ACC112 (cell line): ENCODE measurements around the gene FEZ2.

ENCODE experiments used
- H2AFZ ChIP-seq: fragments of 200-600 bp; sonication (generic); one replicate; pipeline ENCODE4 v1.6.0; 2017; ENCODE audit warnings: antibody characterized with exemption, low read length; ENCODE audit not compliant: unreplicated experiment
- H3K27ac ChIP-seq: fragments of 200-600 bp; sonication (generic); 2 replicates; pipeline ENCODE4 v1.5.1; 2014; ENCODE audit warnings: low read depth, mild to moderate bottlenecking, antibody characterized with exemption, low read length, moderate library complexity
- H3K27me3 ChIP-seq: fragments of 200-600 bp; sonication (generic); 2 replicates; pipeline ENCODE4 v1.6.1; 2014; ENCODE audit warnings: mild to moderate bottlenecking, antibody characterized with exemption, low read length, moderate library complexity, mixed read lengths; ENCODE audit not compliant: insufficient read depth
- H3K36me3 ChIP-seq: fragments of 200-600 bp; sonication (generic); 2 replicates; pipeline ENCODE4 v1.6.1; 2016; ENCODE audit warnings: mild to moderate bottlenecking, antibody characterized with exemption, low read length, moderate library complexity, mixed read lengths; ENCODE audit not compliant: insufficient read depth
- H3K4me1 ChIP-seq: fragments of 200-600 bp; sonication (generic); one replicate; pipeline ENCODE4 v1.6.1; 2016; ENCODE audit warnings: low read length, mixed read lengths; ENCODE audit not compliant: insufficient read depth, unreplicated experiment, control insufficient read depth
- H3K4me3 ChIP-seq: fragments of 200-600 bp; sonication (generic); 2 replicates; pipeline ENCODE4 v1.5.1; 2014; ENCODE audit warnings: mild to moderate bottlenecking, low read depth, low read length
- H3K79me2 ChIP-seq: fragments of 200-600 bp; sonication (generic); one replicate; pipeline ENCODE4 v1.6.0; 2016; ENCODE audit warnings: low read length; ENCODE audit not compliant: control insufficient read depth, unreplicated experiment, insufficient read depth

Gene FEZ2

GRCh38 chr2:36562973-36563532 is 34.9 kb downstream of the FEZ2 start:
- H3K36me3 ChIP-seq, result peaks cover 40% of the 10 kb centered on the region
- H3K79me2 ChIP-seq, result peaks cover 65% of the 10 kb centered on the region
- peaks cover 92% of the 10 kb centered on the region for H3K4me1 ChIP-seq
- H3K27ac ChIP-seq, result peak overlapping the region; percentile 94
- peak overlapping the region; percentile 52 for H3K4me3 ChIP-seq
- H2AFZ ChIP-seq, result no peak overlapping the region
- H3K27me3 ChIP-seq, result no peaks in the 10 kb centered on the region

- Histone ChIP-seq H3K4me1 (peaks cover 94% of the 10 kb centered on the region), H3K79me2 (peaks cover 64% of the 10 kb centered on the region), H2AFZ (no peak overlapping the region), H3K36me3 (peaks cover 40% of the 10 kb centered on the region), H3K27ac (peak overlapping the region; percentile 94), H3K4me3 (peak overlapping the region; percentile 52), H3K27me3 (no peaks in the 10 kb centered on the region)
Observed at GRCh38 chr2:36562240-36562639, 35.7 kb downstream of the FEZ2 start.

- Histone ChIP-seq H2AFZ (no peak overlapping the region), H3K4me3 (peak overlapping the region; percentile 15), H3K79me2 (peaks cover 60% of the 10 kb centered on the region), H3K36me3 (peaks cover 31% of the 10 kb centered on the region), H3K4me1 (peaks cover 93% of the 10 kb centered on the region), H3K27ac (peak overlapping the region; percentile 94), H3K27me3 (no peaks in the 10 kb centered on the region)
Observed at GRCh38 chr2:36561237-36561944, 36.6 kb downstream of the FEZ2 start.

- Histone ChIP-seq H3K4me3 (peak overlapping the region; percentile 15; the same call in 1 of the 2 replicates), H2AFZ (no peak overlapping the region), H3K27ac (peak overlapping the region; percentile 94), H3K4me1 (peaks cover 92% of the 10 kb centered on the region), H3K27me3 (no peaks in the 10 kb centered on the region), H3K36me3 (peaks cover 32% of the 10 kb centered on the region), H3K79me2 (peaks cover 60% of the 10 kb centered on the region)
Observed at GRCh38 chr2:36560726-36561125, 37.2 kb downstream of the FEZ2 start.

GRCh38 chr2:36559221-36559942 is 38.6 kb downstream of the FEZ2 start:
- Histone ChIP-seq H3K36me3 (peaks cover 31% of the 10 kb centered on the region), H3K27me3 (no peaks in the 10 kb centered on the region), H3K79me2 (peaks cover 47% of the 10 kb centered on the region), H3K27ac (peak overlapping the region; percentile 94), H3K4me1 (peaks cover 85% of the 10 kb centered on the region), H3K4me3 (no peak overlapping the region), H2AFZ (no peak overlapping the region)

- H3K36me3 ChIP-seq, result peaks cover 51% of the 10 kb centered on the region
- peak overlapping the region; percentile 94 for H3K27ac ChIP-seq
- no peaks in the 10 kb centered on the region for H3K27me3 ChIP-seq
- no peak overlapping the region for H3K4me3 ChIP-seq
- peaks cover 43% of the 10 kb centered on the region for H3K79me2 ChIP-seq
- H2AFZ ChIP-seq, result no peak overlapping the region
- H3K4me1 ChIP-seq, result peaks cover 84% of the 10 kb centered on the region
Observed at GRCh38 chr2:36556842-36557241, 41.1 kb downstream of the FEZ2 start.

- peak overlapping the region; percentile 94 for H3K27ac ChIP-seq
- no peak overlapping the region for H3K4me3 ChIP-seq
- no peaks in the 10 kb centered on the region for H3K27me3 ChIP-seq
- H3K36me3 ChIP-seq, result peaks cover 60% of the 10 kb centered on the region
- H3K79me2 ChIP-seq, result peaks cover 42% of the 10 kb centered on the region
- H2AFZ ChIP-seq, result no peak overlapping the region
- peaks cover 77% of the 10 kb centered on the region for H3K4me1 ChIP-seq
Observed at GRCh38 chr2:36555789-36556188, 42.2 kb downstream of the FEZ2 start.

- Histone ChIP-seq H3K27me3 (no peaks in the 10 kb centered on the region), H3K4me3 (no peak overlapping the region), H3K4me1 (peaks cover 69% of the 10 kb centered on the region), H3K27ac (peak overlapping the region; percentile 94), H3K79me2 (peaks cover 31% of the 10 kb centered on the region), H3K36me3 (peaks cover 58% of the 10 kb centered on the region), H2AFZ (no peak overlapping the region)
Observed at GRCh38 chr2:36554531-36554930, 43.4 kb downstream of the FEZ2 start.

- H3K27ac ChIP-seq, result peak overlapping the region; percentile 94
Observed at GRCh38 chr2:36553683-36554082, 44.3 kb downstream of the FEZ2 start.

GRCh38 chr2:36550006-36550405 is 48.0 kb downstream of the FEZ2 start:
- H3K79me2 ChIP-seq, result peaks cover 5% of the 10 kb centered on the region
- no peak overlapping the region for H3K4me3 ChIP-seq
- peaks cover 72% of the 10 kb centered on the region for H3K36me3 ChIP-seq
- H3K27ac ChIP-seq, result peak overlapping the region; percentile 37
- peaks cover 56% of the 10 kb centered on the region for H3K4me1 ChIP-seq
- no peak overlapping the region for H2AFZ ChIP-seq
- H3K27me3 ChIP-seq, result no peaks in the 10 kb centered on the region

More at GRCh38 chr2:36553683-36554082, 44.3 kb downstream of the FEZ2 start:
- Histone ChIP-seq H3K4me3 (no peak overlapping the region), H3K27me3 (no peaks in the 10 kb centered on the region), H3K4me1 (peaks cover 61% of the 10 kb centered on the region), H3K79me2 (peaks cover 22% of the 10 kb centered on the region), H2AFZ (no peak overlapping the region), H3K36me3 (peaks cover 52% of the 10 kb centered on the region)
